ENCODE results near the gene FSCN2. TPM values are rescaled to one million over a fixed set of nuclear protein-coding genes. Genes with fewer than 3 reads are reported as not detected.

FSCN2 gene
- total RNA-seq, 1 experiment from 2014 or later: 1.2 TPM

DNA sequence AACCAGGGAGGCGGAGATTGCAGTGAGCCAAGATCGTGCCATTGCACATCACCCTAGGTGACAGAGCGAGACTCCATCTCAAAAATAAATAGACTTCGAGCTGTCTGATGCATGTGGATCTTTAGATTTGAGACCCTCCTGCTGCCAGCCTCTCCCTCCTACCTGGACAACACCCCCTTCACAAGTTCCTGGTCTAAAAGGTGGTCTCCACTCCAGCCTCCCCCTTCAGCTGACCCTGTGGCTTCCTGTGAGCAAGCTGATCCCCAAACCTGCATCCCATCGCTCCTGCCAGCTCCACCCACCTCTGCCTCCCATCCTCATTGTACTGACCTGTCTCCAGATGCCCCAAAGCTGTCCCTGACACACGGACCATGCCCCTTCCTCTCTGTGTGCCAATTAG lies 51.1 kb downstream of the FSCN2 start:
- H3K4me3 ChIP-seq (ENCODE audit: low read depth in 2 of 2, low read length in 2 of 2): no peak overlapping the region
- ATAC-seq (no peak), DNase-seq (ENCODE audit: low read depth, low spot score) (no peak)
- peak overlapping the region; percentile 100 for H3K27ac ChIP-seq (ENCODE audit: low read length)
- BruUV-seq (replicated peaks): no TSS peak
- ChIA-PET POLR2A (interaction anchor here (0.6 kb wide), 1 partner anchor 22 kb away, joined by 4 read pairs; no protein-coding TSS in a partner anchor), CTCF (interaction anchor here (1.3 to 1.5 kb wide), 2 partner anchors 13 to 20 kb away, joined by 4 to 5 read pairs; no protein-coding TSS in a partner anchor)
- H3K9me3 ChIP-seq (ENCODE audit: control insufficient read depth, insufficient read depth, low read depth, low read length): no peaks in the 10 kb centered on the region
- TF ChIP-seq CTCF (IDR thresholded peaks at IDR 0.05) (no peak), REST (IDR thresholded peaks at IDR 0.05; ENCODE audit: insufficient read depth in 1 of 2, low read depth in 2 of 2, low read length in 1 of 2) (no peak), SIN3A (IDR thresholded peaks at IDR 0.05; ENCODE audit: borderline replicate concordance, insufficient read depth, low read depth, low read length) (no peak), TCF7L2 (IDR thresholded peaks at IDR 0.05; ENCODE audit: low read depth, low read length) (no peak), POLR2AphosphoS5 (IDR thresholded peaks at IDR 0.05; ENCODE audit: low read depth, low read length) (no peak)
- peaks cover 9% of the 10 kb centered on the region; the same call in 1 of the 2 replicates for H3K36me3 ChIP-seq (ENCODE audit: control insufficient read depth, insufficient read depth, low read length)
- peaks cover 97% of the 10 kb centered on the region for H3K4me1 ChIP-seq (ENCODE audit: control insufficient read depth, insufficient read depth, low read length)
- in situ Hi-C loops (cut with HindIII; ENCODE audit: low pct_unique_long_range_greater_than_20kb, low sequenced_read_pairs): no loop called here
- intact Hi-C loops (cut with micrococcal nuclease; ENCODE audit: unreplicated experiment): no loop called here
- no peaks in the 10 kb centered on the region for H3K27me3 ChIP-seq (ENCODE audit: control insufficient read depth, insufficient read depth, low read length)

GRCh38 chr17:81579821-81580321 lies 51.7 kb downstream of the FSCN2 start:
- ChIA-PET CTCF (interaction anchor here (1.3 to 1.5 kb wide), 2 partner anchors 13 to 20 kb away, joined by 4 to 5 read pairs; no protein-coding TSS in a partner anchor), POLR2A (interaction anchor here (0.6 kb wide), 1 partner anchor 23 kb away, joined by 4 read pairs; no protein-coding TSS in a partner anchor)
- intact Hi-C loops (cut with micrococcal nuclease; ENCODE audit: unreplicated experiment): no loop called here
- Histone ChIP-seq H3K27me3 (ENCODE audit: control insufficient read depth, insufficient read depth, low read length) (no peaks in the 10 kb centered on the region), H3K36me3 (ENCODE audit: control insufficient read depth, insufficient read depth, low read length) (peaks cover 11% of the 10 kb centered on the region; the same call in 1 of the 2 replicates), H3K9me3 (ENCODE audit: control insufficient read depth, insufficient read depth, low read depth, low read length) (no peaks in the 10 kb centered on the region), H3K4me1 (ENCODE audit: control insufficient read depth, insufficient read depth, low read length) (peaks cover 97% of the 10 kb centered on the region), H3K27ac (ENCODE audit: low read length) (peak overlapping the region; percentile 100), H3K4me3 (ENCODE audit: low read depth in 2 of 2, low read length in 2 of 2) (no peak overlapping the region)
- DNase-seq (ENCODE audit: low read depth, low spot score) (no peak), ATAC-seq (peak; percentile 39)
- BruUV-seq (replicated peaks): no TSS peak
- in situ Hi-C loops (cut with HindIII; ENCODE audit: low pct_unique_long_range_greater_than_20kb, low sequenced_read_pairs): no loop called here
- TF ChIP-seq POLR2AphosphoS5 (IDR thresholded peaks at IDR 0.05; ENCODE audit: low read depth, low read length) (no peak), SIN3A (IDR thresholded peaks at IDR 0.05; ENCODE audit: borderline replicate concordance, insufficient read depth, low read depth, low read length) (no peak), CTCF (IDR thresholded peaks at IDR 0.05) (no peak), REST (IDR thresholded peaks at IDR 0.05; ENCODE audit: insufficient read depth in 1 of 2, low read depth in 2 of 2, low read length in 1 of 2) (no peak), TCF7L2 (IDR thresholded peaks at IDR 0.05; ENCODE audit: low read depth, low read length) (no peak)

All from Panc1 (cell line).